Inflammatory macrophage (primary cell): ENCODE results near the gene INPP5A.

Experiments used
- DNase-seq, 2 donors: peaks; one replicate each; pipeline ENCODE4 v3.0.0-alpha.2; 2020 to 2022

Gene INPP5A

GRCh38 chr10:132632851-132633684 is 95.5 kb downstream of the INPP5A start:
- DNase-seq: no peak

- DNase-seq: no peak
Observed at GRCh38 chr10:132634241-132634946, 96.8 kb downstream of the INPP5A start.

GRCh38 chr10:132634947-132635271 is 97.3 kb downstream of the INPP5A start:
- no peak for DNase-seq

GRCh38 chr10:132636358-132636757 is 98.8 kb downstream of the INPP5A start:
- DNase-seq: no peak

GRCh38 chr10:132637477-132638129 is 100.0 kb downstream of the INPP5A start:
- DNase-seq: peak; percentile 61 to 62

- DNase-seq: no peak
Observed at GRCh38 chr10:132638130-132638515, 100.5 kb downstream of the INPP5A start.

- DNase-seq: no peak
Observed at GRCh38 chr10:132639470-132639869, 101.9 kb downstream of the INPP5A start.

- no peak for DNase-seq
Observed at GRCh38 chr10:132640326-132641125, 102.9 kb downstream of the INPP5A start.

- no peak for DNase-seq
Observed at GRCh38 chr10:132641401-132641800, 103.8 kb downstream of the INPP5A start.

- DNase-seq: no peak
Observed at GRCh38 chr10:132641966-132642731, 104.6 kb downstream of the INPP5A start.

GRCh38 chr10:132642732-132643008 is 105.1 kb downstream of the INPP5A start:
- no peak for DNase-seq

- no peak for DNase-seq
Observed at GRCh38 chr10:132643709-132644526, 106.3 kb downstream of the INPP5A start.

- DNase-seq: no peak
Observed at GRCh38 chr10:132644527-132645246, 107.1 kb downstream of the INPP5A start.

- no peak for DNase-seq
Observed at GRCh38 chr10:132645247-132645530, 107.6 kb downstream of the INPP5A start.

GRCh38 chr10:132645630-132646442 is 108.2 kb downstream of the INPP5A start:
- DNase-seq: no peak

GRCh38 chr10:132646443-132647097 is 109.0 kb downstream of the INPP5A start:
- DNase-seq: no peak

GRCh38 chr10:132647424-132647823 is 109.8 kb downstream of the INPP5A start:
- no peak for DNase-seq

- DNase-seq: no peak
Observed at GRCh38 chr10:132648072-132648850, 110.7 kb downstream of the INPP5A start.
